ENCODE results near the gene C10orf90.

GRCh38 chr10:126479280-126479895, 191.1 kb downstream of the C10orf90 start:
- TF ChIP-seq ZNF571 (tag by site-specific recombination; IDR thresholded peaks at IDR 0.05) (no peak), SETDB1 (IDR thresholded peaks at IDR 0.05; ENCODE audit: insufficient read length, low read length) (no peak), ZNF140 (tag by site-specific recombination; IDR thresholded peaks at IDR 0.05) (no peak), TCF7L2 (IDR thresholded peaks at IDR 0.05; ENCODE audit: borderline replicate concordance, low read depth, low read length) (no peak), ZNF398 (tag by site-specific recombination; IDR thresholded peaks at IDR 0.05) (no peak), ZBTB6 (tag by site-specific recombination; IDR thresholded peaks at IDR 0.05) (no peak), ZNF423 (tag by site-specific recombination; IDR thresholded peaks at IDR 0.05) (no peak), ZNF292 (tag by site-specific recombination; IDR thresholded peaks at IDR 0.05; ENCODE audit: borderline replicate concordance, low read depth) (no peak)
- TF ChIP-seq, protein P1, sequence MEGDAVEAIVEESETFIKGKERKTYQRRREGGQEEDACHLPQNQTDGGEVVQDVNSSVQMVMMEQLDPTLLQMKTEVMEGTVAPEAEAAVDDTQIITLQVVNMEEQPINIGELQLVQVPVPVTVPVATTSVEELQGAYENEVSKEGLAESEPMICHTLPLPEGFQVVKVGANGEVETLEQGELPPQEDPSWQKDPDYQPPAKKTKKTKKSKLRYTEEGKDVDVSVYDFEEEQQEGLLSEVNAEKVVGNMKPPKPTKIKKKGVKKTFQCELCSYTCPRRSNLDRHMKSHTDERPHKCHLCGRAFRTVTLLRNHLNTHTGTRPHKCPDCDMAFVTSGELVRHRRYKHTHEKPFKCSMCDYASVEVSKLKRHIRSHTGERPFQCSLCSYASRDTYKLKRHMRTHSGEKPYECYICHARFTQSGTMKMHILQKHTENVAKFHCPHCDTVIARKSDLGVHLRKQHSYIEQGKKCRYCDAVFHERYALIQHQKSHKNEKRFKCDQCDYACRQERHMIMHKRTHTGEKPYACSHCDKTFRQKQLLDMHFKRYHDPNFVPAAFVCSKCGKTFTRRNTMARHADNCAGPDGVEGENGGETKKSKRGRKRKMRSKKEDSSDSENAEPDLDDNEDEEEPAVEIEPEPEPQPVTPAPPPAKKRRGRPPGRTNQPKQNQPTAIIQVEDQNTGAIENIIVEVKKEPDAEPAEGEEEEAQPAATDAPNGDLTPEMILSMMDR (tag by site-specific recombination; IDR thresholded peaks at IDR 0.05) = no peak
- TF ChIP-seq, protein P2, sequence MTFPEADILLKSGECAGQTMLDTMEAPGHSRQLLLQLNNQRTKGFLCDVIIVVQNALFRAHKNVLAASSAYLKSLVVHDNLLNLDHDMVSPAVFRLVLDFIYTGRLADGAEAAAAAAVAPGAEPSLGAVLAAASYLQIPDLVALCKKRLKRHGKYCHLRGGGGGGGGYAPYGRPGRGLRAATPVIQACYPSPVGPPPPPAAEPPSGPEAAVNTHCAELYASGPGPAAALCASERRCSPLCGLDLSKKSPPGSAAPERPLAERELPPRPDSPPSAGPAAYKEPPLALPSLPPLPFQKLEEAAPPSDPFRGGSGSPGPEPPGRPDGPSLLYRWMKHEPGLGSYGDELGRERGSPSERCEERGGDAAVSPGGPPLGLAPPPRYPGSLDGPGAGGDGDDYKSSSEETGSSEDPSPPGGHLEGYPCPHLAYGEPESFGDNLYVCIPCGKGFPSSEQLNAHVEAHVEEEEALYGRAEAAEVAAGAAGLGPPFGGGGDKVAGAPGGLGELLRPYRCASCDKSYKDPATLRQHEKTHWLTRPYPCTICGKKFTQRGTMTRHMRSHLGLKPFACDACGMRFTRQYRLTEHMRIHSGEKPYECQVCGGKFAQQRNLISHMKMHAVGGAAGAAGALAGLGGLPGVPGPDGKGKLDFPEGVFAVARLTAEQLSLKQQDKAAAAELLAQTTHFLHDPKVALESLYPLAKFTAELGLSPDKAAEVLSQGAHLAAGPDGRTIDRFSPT (tag by site-specific recombination; IDR thresholded peaks at IDR 0.05) = no peak
- TF ChIP-seq, protein P3, sequence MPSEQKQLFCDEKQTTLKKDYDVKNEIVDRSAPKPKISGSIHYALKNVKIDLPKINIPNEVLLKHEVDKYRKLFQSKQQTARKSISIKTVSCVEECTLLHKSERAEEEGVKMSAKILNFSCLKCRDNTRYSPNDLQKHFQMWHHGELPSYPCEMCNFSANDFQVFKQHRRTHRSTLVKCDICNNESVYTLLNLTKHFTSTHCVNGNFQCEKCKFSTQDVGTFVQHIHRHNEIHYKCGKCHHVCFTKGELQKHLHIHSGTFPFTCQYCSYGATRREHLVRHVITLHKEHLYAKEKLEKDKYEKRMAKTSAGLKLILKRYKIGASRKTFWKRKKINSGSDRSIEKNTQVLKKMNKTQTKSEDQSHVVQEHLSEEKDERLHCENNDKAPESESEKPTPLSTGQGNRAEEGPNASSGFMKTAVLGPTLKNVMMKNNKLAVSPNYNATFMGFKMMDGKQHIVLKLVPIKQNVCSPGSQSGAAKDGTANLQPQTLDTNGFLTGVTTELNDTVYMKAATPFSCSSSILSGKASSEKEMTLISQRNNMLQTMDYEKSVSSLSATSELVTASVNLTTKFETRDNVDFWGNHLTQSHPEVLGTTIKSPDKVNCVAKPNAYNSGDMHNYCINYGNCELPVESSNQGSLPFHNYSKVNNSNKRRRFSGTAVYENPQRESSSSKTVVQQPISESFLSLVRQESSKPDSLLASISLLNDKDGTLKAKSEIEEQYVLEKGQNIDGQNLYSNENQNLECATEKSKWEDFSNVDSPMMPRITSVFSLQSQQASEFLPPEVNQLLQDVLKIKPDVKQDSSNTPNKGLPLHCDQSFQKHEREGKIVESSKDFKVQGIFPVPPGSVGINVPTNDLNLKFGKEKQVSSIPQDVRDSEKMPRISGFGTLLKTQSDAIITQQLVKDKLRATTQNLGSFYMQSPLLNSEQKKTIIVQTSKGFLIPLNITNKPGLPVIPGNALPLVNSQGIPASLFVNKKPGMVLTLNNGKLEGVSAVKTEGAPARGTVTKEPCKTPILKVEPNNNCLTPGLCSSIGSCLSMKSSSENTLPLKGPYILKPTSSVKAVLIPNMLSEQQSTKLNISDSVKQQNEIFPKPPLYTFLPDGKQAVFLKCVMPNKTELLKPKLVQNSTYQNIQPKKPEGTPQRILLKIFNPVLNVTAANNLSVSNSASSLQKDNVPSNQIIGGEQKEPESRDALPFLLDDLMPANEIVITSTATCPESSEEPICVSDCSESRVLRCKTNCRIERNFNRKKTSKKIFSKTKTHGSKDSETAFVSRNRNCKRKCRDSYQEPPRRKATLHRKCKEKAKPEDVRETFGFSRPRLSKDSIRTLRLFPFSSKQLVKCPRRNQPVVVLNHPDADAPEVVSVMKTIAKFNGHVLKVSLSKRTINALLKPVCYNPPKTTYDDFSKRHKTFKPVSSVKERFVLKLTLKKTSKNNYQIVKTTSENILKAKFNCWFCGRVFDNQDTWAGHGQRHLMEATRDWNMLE (tag by site-specific recombination; conservative IDR thresholded peaks at IDR 0.05; ENCODE audit: low read depth) = no peak

Measured in HEK293 (cell line).